SH-SY5Y (cell line): Measurements from ENCODE around the gene SLC13A5.

Source experiments
- GATA2 ChIP-seq: IDR thresholded peaks from 2 replicates; pipeline ENCODE4 v1.6.1; 2011; ENCODE audit warnings: mild to moderate bottlenecking, low read depth, low read length
- GATA3 ChIP-seq: IDR thresholded peaks from 2 replicates; pipeline ENCODE4 v1.6.1; 2011; ENCODE audit warnings: low read depth, mild to moderate bottlenecking, low read length, moderate library complexity

The SLC13A5 gene

DNA sequence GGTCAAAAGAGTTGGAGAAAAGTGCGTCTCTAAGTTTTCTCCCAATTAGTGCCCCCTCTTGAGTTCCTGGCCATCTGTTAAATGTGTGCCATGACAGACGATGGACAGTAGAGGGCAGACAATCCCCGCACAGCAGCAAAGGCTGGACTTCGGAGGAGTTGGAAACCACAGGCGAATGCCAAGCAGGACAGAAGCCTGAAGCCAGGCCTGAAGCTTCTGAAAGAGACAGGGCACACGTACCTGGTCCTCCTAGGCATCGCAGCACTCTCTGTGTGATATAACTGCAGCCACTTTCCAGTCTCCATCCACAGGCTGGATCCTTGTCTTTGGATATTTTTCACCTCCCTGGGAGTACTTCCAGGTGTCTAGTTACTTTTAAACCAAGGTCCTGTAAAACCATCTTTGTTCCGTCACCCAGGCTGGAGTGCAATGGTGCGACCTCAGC is 47.1 kb downstream of the SLC13A5 start:
- no peak for TF ChIP-seq GATA3
- no peak for TF ChIP-seq GATA2

DNA sequence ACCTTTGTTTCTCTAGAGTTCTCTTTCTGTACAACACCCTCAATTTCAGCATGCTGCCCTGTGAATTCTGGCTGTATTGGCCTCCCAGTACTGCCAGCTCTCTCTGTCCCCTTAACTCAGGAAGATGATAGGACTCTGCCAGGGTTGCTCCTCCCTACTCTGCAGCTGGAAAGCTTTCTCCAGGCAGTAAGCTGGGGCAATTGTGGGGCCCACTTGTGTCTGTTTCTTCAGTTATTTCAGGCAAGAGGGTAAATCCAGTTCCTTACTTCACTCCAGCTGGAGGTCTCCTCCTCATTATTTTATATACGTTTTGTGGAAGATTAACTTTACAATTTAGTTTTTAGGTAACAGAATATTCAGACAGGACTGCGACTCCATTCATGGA is 51.7 kb downstream of the SLC13A5 start:
- no peak for TF ChIP-seq GATA3
- TF ChIP-seq GATA2: no peak

DNA sequence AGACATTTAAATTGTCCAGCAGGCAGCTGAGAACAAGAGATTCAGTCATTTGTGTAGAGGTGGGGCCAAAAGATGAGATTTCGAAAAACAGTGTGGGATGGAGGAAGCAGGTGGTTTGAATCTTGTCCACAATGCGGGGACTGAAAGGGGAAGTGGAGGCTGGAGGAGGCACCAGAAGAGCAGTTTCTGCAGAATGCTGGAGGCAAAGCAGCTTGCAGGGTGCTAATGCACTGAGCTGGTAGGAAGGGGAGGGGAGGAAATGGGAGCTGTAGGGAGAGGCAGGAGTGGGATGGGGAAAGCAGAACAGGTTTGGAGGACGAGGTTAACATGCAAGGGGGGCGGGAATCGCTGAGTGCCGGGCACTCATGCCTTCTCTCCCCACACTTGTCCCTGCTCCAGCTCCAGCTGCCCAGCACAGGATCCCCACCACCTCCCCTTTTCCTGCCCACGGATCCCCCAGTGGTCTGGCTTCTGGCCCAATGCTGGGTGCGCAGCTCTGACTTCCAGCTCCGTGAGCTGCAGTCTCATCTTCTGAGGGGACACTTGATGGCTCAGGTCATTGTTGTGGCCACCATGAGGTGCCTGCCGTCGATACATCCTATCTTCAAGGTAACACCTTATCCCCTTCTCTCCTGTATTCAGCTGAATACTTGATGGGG is 52.2 kb downstream of the SLC13A5 start:
- no peak for TF ChIP-seq GATA3

DNA sequence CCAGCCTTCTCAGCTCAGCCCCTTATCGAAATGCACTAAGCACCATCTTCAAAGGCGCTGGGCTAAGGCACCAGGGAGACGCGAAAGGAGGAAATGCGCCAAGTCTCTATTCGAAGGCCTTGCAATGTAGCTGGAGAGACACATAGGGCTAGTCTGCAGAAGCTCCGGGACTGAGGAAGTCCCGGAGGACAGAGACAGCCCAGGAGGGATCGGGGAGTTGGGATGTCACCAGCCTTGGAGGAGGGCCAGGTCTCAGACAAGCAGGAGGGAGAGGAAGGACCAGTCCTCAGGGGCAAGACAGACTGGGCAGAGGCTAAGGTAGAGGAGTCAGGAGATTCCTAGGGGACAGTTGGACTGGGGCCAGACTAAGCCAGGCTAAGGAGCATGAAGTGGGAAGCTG is 53.1 kb downstream of the SLC13A5 start:
- TF ChIP-seq GATA2 (no peak), GATA3 (no peak)

DNA sequence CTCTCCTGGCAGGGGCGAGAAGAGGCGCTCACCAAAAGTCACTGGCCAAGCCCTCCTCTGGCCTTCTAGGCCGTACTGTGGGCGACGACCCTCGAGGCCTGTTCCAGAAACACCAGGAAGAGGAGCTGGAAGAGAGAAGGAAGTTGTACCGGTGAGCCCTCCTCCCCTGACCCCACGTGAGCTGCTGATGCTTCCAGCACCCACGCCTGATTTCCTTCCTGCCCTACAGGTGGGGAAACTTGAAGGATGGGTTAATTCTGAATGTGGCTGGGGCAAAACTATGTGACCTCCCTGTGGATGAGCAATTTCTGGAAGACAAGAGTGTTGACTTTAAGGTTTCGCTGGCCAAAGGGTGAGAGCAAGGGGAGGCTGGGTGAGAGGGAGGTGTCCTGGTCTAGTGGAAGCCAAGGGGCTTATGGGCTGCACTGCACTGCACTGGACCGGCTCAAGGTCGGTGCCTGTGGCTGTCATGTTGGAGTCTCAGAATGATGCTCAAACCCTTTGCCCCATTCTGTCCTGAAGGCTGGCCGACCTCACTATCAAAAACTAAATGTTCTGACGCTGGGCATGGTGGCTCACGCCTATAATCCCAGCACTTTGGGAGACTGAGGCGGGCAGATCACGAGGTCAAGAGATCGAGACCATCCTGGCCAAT is 55.4 kb downstream of the SLC13A5 start:
- TF ChIP-seq GATA2: no peak
- TF ChIP-seq GATA3: no peak

DNA sequence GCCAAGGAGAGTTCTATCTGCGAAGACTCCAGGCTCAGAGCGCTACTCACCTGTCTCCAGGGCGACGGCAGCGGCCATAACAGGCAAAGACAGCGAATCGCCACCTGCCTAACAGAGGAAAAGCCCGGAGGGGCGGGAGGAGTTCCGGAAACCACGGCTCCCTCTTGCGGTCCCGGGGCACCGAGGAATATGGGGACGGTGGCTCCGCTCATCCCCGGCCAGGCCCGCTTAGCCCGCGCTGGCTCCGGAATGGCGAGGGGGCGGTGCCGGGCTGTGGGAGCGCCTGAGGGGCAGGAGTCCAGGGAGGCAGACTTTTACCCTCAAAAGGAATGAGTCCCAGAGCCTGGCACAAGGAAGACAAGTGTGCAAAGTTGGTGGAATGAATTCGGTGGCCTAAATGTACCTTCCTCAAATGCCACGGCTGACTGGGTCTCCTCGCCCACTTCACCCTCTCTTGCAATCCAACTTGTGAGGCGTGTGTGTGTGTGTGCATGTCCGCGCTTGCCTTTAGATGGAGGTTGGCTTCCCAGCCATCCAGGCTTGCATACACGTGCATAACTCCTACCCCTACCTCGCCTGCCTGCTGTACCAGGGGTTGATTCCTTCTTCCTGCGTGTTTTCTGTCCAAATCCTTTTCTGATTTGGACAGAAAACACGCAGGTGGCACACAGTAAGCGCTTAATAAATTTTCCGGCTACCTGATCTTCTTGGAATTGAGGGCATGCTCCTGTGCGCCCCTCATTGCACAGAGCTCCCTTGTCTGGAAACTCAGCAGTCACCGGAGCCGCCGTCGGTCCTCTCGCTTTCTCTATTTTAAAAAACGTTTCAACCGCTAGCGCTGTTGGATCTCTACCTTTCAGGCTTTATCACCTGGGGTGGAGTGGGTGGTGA is 58.1 kb downstream of the SLC13A5 start:
- no peak for TF ChIP-seq GATA2
- TF ChIP-seq GATA3: no peak

DNA sequence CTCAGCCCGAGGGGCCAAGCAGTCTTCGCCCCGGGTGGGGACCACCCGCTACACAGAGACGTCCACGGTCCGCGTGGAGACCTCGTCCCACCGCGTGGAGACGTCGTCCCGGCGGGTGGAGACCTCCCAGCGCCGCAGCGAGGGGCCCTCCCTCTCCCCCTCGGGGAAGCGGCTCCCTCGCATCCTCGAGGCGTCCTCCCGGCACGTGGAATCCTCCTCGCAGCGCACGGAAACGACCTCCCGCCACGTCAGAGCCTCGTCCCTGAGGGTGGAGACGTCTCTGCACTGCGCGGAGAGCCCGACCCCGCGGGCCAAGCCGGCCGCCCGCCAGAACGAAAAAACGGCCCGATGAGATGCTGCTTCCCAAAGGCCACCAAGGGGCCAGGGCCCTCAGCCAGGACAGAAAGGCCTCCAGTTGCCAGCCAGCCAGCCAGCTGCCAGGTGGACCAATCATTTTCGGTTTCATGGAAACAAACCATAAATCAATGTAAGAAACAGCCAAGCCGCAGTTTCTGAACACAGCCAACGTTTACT is 61.2 kb downstream of the SLC13A5 start:
- TF ChIP-seq GATA3 (no peak), GATA2 (no peak)

DNA sequence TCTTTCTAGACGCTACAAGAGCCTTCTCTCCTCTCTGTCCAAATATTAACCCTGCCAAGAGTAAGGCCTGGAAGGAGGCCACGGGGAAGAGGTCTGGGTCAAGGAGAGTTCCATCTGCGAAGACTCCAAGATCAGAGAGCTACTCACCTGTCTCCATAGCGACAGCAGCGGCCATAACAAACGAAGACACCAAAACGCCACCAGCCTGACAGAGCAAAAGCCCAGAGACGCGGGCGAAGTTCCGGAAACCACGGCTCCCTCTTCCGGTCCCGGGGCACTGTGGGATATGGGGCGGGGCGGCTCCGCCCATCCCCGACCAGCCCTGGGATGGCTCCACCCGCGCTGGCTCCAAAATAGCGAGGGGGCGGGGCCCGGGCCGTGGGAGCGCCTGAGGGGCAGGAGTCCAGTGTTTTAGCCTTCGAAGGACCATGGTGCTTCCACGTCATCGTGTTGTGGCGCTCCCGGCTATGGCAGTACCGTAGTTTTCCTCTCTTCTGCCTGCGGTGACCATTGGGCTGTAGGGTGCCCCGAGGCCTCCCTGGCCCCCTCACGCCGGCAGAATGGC is 61.7 kb downstream of the SLC13A5 start, which contains the start of the genes C17orf100 and MED31:
Gene C17orf100 (plus strand): TSS at position 409 of the 565 bp plus-strand sequence. CDS start 152 bp downstream, at position 561.
Gene MED31 (minus strand): TSS at position 252 of the 565 bp plus-strand sequence. CDS start 77 bp downstream, at position 175.
- no peak for TF ChIP-seq GATA3
- TF ChIP-seq GATA2: no peak

DNA sequence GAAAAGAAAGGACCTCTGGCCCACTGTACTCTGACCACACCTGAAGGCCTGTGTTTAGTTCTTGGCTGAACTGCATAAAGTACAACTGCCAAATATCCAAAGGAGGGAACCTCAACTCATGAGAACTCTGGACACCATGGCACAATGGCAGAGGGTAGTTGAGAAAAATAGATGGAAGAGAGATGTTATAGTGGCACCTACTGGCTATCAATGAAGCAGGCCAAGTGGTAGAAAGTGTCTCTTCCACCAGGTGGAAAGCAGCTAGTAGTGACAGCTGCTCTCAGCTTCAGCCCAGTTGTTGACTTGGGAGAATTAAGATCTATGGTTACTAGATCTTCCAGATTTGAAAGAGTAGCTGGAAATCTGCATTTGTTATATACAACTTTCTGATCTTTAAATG is 65.0 kb downstream of the SLC13A5 start:
- no peak for TF ChIP-seq GATA3
- TF ChIP-seq GATA2: no peak

DNA sequence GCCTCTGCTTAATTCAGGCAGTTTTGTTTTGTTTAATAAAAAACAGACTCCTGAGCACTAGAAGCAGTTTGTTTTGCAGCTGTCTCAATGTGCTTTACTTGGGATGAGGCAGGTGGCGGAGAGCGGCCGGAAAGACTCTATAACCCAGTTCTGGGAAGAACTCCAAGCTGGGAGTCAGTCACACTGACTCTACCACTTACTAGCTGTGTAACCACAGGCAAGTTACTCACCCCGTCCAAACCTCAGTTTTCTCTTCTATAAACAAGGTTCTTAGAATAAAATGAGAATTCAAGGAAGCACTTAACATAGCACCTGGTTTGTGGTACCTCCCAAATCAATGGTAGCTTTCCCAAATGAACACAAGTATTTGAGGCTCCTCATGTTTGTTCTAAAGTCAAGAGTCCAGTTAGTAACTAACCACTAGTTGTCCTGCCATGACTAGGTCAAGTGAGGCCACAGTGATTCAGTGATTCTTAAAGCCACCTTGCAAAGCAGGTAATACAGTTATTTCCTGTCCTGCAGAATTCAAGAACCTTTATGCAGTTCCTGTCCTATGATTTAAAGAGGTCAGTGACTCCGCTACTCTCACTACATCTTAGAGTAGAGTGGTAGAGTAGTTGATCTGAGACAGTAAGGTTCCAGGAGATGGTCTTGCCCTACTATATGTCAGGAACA is 69.6 kb downstream of the SLC13A5 start:
- TF ChIP-seq GATA2: no peak
- TF ChIP-seq GATA3: no peak

DNA sequence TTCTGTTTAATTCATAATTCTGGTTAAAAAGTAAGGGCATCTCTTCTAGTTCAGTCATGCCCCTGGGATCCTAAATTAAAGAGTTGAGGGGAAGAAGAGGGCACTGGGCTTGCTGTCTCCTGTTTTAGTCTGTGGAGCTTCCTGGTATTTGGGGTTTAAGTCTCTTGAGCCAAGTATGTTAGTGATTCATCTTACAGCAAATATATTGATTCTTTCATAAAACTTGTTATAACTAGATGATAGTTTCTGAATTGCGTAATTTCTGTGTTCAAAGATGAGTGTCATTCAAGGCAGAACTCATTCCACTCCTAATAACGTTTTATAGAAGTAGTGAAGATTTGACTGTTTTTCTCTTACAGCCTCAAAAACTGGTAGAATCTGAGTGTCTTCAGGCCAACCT is 70.6 kb downstream of the SLC13A5 start:
- TF ChIP-seq GATA2 (no peak), GATA3 (no peak)

DNA sequence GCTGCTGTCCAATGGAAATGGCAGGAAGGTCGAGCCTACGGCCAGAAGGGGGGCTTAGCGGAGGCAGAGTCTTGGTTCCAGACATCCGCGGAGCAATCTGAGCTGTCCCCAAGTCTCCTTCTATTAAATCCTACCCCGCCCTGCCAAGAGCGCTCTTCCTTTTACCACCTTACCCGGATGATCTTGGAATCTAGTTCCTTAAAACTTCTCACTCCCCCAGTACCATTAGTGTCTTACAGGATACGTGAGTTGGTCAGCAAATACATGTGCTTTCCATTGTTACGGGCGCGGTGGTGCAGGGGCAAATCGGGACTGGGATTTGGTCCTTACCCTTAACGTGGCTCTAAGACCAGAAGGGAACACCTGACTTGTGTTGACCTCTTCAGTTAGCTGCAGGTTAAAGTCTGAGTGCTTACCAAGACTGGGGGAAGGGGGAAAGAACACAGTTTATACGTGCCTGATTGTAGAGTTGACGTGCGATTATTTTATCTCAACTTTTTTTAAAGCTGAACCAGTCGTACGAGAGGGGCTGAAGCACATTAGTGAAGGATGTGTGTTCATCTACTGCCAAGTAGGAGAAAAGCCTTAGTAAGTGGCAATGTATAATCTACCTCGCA is 71.8 kb downstream of the SLC13A5 start:
- no peak for TF ChIP-seq GATA2
- TF ChIP-seq GATA3: no peak

DNA sequence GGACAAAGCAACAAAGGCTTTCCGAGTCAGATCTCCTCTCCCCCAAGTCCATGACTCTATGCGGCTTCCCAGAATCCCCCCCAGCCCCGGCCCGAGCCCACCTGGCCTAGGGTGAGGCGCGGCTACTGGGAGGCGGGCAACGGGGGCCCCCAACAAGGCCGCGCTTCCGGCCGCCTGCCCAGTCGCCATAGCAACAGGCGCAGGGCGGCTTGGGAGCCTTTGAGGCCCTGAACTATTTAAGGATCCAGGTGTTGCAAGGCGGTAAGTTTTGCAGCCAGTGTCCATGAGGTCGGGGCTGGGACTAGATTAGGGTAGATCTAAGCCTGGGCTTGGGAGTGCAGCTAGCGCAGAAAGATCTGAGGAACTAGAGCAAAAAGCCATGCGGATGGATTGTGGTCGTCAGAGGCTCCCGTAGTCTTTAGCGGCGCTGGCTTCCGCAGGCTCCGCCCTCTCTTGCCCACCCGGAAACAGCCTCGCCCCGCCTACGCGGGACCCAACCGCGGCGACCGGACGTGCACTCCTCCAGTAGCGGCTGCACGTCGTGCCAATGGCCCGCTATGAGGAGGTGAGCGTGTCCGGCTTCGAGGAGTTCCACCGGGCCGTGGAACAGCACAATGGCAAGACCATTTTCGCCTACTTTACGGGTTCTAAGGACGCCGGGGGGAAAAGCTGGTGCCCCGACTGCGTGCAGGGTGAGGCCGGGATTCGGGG is 72.5 kb downstream of the SLC13A5 start, which contains the start of the genes KIAA0753 and TXNDC17:
Gene KIAA0753 (minus strand): TSS at position 176 of the 711 bp plus-strand sequence. CDS start 5,608 bp downstream, outside the sequence.
Gene TXNDC17 (plus strand): TSS at position 525 of the 711 bp plus-strand sequence. CDS start 23 bp downstream, at position 548.
- TF ChIP-seq GATA2: no peak
- TF ChIP-seq GATA3: no peak
